ENCODE results near the gene SPATA31E1. TPM values are rescaled to one million over a fixed set of nuclear protein-coding genes. Genes with fewer than 3 reads are reported as not detected.

SPATA31E1 gene
- total and polyA plus RNA-seq, 9 of the 15 experiments (the other 6 are each of a cell fraction or from before 2014, with no cell fraction given), result not detected

DNA sequence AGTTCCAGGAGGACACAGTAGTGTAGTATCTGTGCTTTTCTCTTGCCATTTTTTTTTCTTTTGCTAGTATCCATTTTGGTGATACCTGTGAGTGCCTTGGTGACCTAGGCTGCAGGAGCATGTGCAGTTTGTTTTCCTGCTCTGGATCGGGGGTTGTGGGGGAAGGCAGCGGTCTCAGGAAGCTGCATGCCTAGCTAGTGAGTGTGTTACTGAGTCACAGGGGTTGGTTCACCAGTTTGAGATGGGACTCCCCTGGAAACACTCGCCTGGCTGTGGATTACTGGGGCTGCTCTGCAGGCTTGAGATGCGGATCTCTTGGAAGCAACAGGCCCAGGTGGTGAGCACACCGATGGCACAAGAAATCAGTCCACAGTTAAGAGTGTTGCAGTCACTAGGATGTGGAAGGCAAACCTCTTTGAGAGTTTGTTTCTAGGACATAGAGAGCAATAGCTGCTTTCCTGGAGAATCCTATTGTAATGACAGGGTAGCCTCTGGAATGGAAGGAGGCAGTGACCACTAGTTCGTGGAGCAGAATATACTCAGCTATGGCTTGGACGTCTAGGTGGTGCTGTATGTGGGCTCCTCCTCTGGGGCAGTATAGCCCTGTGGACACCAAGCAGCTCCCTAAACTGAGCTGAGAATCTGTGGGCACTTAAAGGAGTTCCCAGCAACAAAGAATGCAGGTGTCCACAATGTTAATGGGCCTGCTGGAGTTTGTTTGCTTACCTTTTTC lies 20.0 kb upstream of the SPATA31E1 start:
- no peaks in the 10 kb centered on the region for H4K20me1 ChIP-seq (replicated peaks; ENCODE audit: control insufficient read depth, insufficient read depth, low read length)
- no peaks in the 10 kb centered on the region for H3K79me2 ChIP-seq (ENCODE audit: control insufficient read depth, insufficient read depth, low read length)
- H3K9me1 ChIP-seq (ENCODE audit: control insufficient read depth, insufficient read depth, low read length), result no peaks in the 10 kb centered on the region
- H3K36me3 ChIP-seq (ENCODE audit: control insufficient read depth, insufficient read depth, low read length), result no peaks in the 10 kb centered on the region
- CTCF ChIA-PET (ENCODE audit: low intra/inter-chr PET ratio), result no interaction called here
- peaks cover 7 to 32% of the 10 kb centered on the region in 2 experiments; a peak in 4 of 5 replicates for H3K27me3 ChIP-seq (ENCODE audit: control insufficient read depth in 2 of 2, insufficient read depth in 2 of 2, low read length in 2 of 2)
- H3K4me1 ChIP-seq (replicated peaks in 1 of 2; ENCODE audit: control insufficient read depth in 2 of 2, insufficient read depth in 2 of 2, low read length in 2 of 2), result no peaks in the 10 kb centered on the region
- no peak overlapping the region for H3K4me3 ChIP-seq
- in situ Hi-C loops (cut with MboI) (no loop called here), intact Hi-C loops (cut with micrococcal nuclease) (no loop called here)
- no peaks in the 10 kb centered on the region for H3K9me3 ChIP-seq (replicated peaks; ENCODE audit: control insufficient read depth, insufficient read depth, low read depth, low read length)
- POLR2A ChIA-PET, result no interaction called here
- no peak for DNase-seq (ENCODE audit: extremely low read depth in 1 of 4, low spot score in 3 of 4)
- H3K4me2 ChIP-seq (ENCODE audit: insufficient read depth, low read length), result no peak overlapping the region
- no peak overlapping the region for H3K27ac ChIP-seq (ENCODE audit: extremely low read depth, low read depth, low read length)
- no TSS peak for BruUV-seq (replicated peaks)
- H3K9ac ChIP-seq (ENCODE audit: insufficient read depth in 1 of 2, low read depth in 2 of 2, low read length in 2 of 2), result no peak overlapping the region
- WGBS (ENCODE audit: insufficient coverage, low coverage, missing lambda C conversion rate), result 0% methylated on average over 6 of the region's 7 CpGs
- no peak overlapping the region for H2AFZ ChIP-seq (ENCODE audit: low read depth, low read length)
- ATAC-seq, result no peak
- no peak for FAIRE-seq
- TF ChIP-seq ZBTB8A (IDR thresholded peaks at IDR 0.05; ENCODE audit: partially characterized antibody) (no peak), ARID3A (IDR thresholded peaks at IDR 0.05; ENCODE audit: borderline replicate concordance, low read depth, low read length) (no peak), PYGO2 (tag; IDR thresholded peaks at IDR 0.05) (no peak), TCFL5 (CRISPR knock-in tag; conservative IDR thresholded peaks at IDR 0.05) (no peak), MGA (IDR thresholded peaks at IDR 0.05) (no peak), ILF3 (IDR thresholded peaks at IDR 0.05; ENCODE audit: borderline replicate concordance) (no peak)
- TF ChIP-seq, protein P1, sequence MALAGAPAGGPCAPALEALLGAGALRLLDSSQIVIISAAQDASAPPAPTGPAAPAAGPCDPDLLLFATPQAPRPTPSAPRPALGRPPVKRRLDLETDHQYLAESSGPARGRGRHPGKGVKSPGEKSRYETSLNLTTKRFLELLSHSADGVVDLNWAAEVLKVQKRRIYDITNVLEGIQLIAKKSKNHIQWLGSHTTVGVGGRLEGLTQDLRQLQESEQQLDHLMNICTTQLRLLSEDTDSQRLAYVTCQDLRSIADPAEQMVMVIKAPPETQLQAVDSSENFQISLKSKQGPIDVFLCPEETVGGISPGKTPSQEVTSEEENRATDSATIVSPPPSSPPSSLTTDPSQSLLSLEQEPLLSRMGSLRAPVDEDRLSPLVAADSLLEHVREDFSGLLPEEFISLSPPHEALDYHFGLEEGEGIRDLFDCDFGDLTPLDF (CRISPR knock-in tag; IDR thresholded peaks at IDR 0.05), result no peak

All from K562 (cell line).